Head of caudate nucleus (tissue), 42 donors: ENCODE results near the gene SLC38A5.
"Not testable (repeated sequence)": the region's sequence is repeated elsewhere in the genome, so short reads cannot be mapped to it uniquely, and the experiment has no call there.

Experiments used
- DNase-seq, 42 donors: peaks; one replicate each; pipeline versions ENCODE4 v3.0.0 to v3.0.0-alpha.2; 2020 to 2021; ENCODE audit warnings: mixed read lengths in 7 of 42
- intact Hi-C: fragments of 100-400 bp; cut with DNase I; formaldehyde crosslinking; loops from one replicate; pipeline ENCODE4 v1.15.0; 2022

SLC38A5 gene

GRCh38 chrX:48433713-48434112 is 36.3 kb downstream of the SLC38A5 start:
- DNase-seq, intact Hi-C loops: not testable (repeated sequence)

GRCh38 chrX:48430166-48430565 is 39.9 kb downstream of the SLC38A5 start:
- DNase-seq, intact Hi-C loops: not testable (repeated sequence)

DNA sequence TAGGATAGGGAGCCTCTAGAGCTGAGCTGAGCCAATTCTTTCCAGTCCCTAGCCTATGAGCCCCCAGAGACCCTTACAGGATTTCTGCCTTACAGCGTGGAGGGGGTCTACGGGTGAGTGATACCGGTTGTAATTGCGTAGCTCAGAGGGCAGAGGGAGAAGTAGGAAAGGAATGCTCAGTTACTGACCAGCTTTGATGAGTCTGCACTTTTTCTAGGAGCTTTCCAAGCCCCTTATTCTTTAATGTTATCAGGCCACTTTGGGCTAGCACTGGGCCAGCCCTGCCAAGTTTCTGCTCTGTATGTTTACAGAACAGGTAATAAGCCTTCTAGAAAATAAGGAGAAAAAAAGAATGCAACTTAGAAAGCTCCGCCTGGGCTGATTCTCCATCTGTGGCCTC is 40.5 kb downstream of the SLC38A5 start:
- not testable (repeated sequence) for DNase-seq

DNA sequence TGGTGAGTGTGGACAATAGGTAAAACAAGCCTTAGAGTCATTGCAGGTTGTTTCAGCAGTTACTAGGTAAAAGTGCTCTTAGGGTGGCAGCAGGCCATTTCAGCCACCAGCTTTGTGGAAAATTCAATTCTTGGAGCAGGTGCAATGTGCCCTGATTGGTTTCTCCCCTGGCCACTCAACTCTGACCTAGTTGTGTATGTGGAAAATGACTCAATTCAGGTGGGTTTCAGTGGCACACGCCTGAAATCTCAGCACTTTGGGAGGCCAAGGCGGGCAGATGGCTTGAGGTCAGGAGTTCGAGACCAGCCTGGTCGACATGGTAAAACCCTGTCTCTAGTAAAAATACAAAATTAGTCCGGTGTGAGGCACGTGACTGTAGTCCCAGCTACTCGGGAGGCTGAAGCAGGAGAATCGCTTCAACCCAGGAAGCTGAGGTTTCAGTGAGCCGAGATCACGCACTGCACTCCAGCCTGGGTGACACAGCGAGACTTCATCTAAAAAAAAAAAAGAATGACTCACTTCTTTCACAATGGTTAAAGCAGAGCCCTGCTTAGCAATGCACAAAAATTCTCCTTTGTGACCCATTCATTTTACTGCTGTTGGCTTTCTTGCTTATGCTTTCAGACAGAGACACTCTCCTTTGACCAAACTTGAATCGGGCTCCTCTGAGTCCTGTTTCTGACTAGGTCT is 42.9 kb downstream of the SLC38A5 start:
- DNase-seq, intact Hi-C loops: not testable (repeated sequence)

More for the DNA sequence above, 40.5 kb downstream of the SLC38A5 start:
- intact Hi-C loops = not testable (repeated sequence)

DNA sequence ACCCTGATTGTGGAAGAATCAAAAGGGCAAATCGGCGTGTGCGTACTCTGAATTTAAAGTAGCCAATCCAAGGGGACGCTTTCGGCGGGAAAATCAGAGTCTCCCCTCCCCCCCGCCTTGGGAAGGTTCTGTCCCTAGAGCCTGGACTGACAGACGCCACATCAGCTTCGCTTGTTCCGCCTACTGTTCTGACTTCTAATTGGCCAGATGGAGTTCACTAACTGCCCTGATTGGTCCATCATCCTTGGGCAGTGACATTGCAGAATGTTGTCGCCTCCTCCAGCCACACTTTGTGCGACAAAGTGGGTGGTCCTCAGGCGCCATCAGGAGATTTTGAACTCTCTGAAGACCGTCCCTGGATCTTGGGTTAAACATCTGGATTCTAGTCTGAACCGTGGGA is 58.2 kb downstream of the SLC38A5 start, which contains the start of gene SSX4B:
Gene SSX4B, minus strand, starts transcription at position 101 of the 400 bp plus-strand sequence. CDS start 588 bp downstream, outside the sequence.
- intact Hi-C loops, DNase-seq: not testable (repeated sequence)
